Measurements from ENCODE around the gene HNF1B.

DNA sequence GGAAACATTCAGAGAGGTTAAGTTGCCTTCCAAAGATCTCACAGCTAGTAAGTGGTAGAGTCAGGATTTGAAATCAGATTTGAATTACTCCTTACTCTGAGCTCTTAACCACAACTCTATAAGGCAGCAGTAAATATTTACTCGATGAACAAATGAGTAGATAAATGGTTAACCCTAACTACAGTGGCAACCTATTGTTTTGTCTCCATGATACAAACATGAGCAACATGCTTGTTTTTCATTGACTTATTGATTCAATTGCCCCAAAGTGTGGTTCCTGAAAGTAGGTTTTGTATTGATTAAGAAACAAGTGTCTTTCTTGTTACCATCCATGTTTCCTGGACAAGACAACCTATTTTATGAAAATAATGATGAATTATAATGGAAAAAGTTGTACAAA, 66.8 kb downstream of the HNF1B start:
- TF ChIP-seq ZNF565 (CRISPR knock-in tag; conservative IDR thresholded peaks at IDR 0.05; ENCODE audit: low read depth): no peak
- no peak for TF ChIP-seq ESRRG (CRISPR knock-in tag; IDR thresholded peaks at IDR 0.05)
- TF ChIP-seq RARB (CRISPR knock-in tag; IDR thresholded peaks at IDR 0.05): no peak
- TF ChIP-seq BACH2 (CRISPR knock-in tag; IDR thresholded peaks at IDR 0.05; ENCODE audit: borderline replicate concordance): no peak
- TF ChIP-seq, protein P1, sequence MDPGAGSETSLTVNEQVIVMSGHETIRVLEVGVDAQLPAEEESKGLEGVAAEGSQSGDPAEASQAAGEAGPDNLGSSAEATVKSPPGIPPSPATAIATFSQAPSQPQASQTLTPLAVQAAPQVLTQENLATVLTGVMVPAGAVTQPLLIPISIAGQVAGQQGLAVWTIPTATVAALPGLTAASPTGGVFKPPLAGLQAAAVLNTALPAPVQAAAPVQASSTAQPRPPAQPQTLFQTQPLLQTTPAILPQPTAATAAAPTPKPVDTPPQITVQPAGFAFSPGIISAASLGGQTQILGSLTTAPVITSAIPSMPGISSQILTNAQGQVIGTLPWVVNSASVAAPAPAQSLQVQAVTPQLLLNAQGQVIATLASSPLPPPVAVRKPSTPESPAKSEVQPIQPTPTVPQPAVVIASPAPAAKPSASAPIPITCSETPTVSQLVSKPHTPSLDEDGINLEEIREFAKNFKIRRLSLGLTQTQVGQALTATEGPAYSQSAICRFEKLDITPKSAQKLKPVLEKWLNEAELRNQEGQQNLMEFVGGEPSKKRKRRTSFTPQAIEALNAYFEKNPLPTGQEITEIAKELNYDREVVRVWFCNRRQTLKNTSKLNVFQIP (CRISPR knock-in tag; IDR thresholded peaks at IDR 0.05; ENCODE audit: borderline replicate concordance, low read depth): no peak

All from SK-N-SH treated with all-trans-retinoic acid at 6 μM for 48 hours (cell line).